ENCODE measurements around the gene DIRAS2. TPM values are rescaled to one million over a fixed set of nuclear protein-coding genes. Genes with fewer than 3 reads are reported as not detected.

The DIRAS2 gene
- total and polyA plus RNA-seq, 8 donors, result 0.05 to 0.79 (median 0.57) TPM; not detected in 1

DNA sequence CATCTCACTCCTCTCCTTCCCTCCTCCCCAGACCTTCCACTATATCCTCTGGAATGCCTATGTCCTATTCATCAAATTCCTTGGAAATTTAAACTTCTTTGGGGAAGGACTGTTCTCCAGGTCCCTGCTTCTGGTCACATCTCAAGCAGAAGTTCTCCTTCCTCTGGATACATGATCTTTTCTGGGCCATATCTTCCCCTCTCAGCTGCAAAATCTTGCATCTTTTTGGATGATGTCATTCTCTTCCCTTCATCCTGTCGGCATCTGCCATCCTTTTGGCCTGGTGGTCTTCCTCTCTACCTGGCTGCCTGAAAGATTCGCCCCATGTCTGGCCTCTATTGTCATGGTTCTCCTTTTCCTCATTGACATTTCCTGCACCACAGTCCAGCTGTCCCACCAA lies 5.2 kb upstream of the DIRAS2 start:
- TF ChIP-seq, protein P1, sequence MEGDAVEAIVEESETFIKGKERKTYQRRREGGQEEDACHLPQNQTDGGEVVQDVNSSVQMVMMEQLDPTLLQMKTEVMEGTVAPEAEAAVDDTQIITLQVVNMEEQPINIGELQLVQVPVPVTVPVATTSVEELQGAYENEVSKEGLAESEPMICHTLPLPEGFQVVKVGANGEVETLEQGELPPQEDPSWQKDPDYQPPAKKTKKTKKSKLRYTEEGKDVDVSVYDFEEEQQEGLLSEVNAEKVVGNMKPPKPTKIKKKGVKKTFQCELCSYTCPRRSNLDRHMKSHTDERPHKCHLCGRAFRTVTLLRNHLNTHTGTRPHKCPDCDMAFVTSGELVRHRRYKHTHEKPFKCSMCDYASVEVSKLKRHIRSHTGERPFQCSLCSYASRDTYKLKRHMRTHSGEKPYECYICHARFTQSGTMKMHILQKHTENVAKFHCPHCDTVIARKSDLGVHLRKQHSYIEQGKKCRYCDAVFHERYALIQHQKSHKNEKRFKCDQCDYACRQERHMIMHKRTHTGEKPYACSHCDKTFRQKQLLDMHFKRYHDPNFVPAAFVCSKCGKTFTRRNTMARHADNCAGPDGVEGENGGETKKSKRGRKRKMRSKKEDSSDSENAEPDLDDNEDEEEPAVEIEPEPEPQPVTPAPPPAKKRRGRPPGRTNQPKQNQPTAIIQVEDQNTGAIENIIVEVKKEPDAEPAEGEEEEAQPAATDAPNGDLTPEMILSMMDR (IDR thresholded peaks at IDR 0.05), result no peak
- ATAC-seq, result no peak
- no peaks in the 10 kb centered on the region for H3K36me3 ChIP-seq
- peaks cover 0 to 4% of the 10 kb centered on the region in 2 donors for H3K4me1 ChIP-seq
- peaks cover 10 to 39% of the 10 kb centered on the region in 2 donors for H3K27me3 ChIP-seq
- no peak overlapping the region for H3K27ac ChIP-seq
- intact Hi-C loops (cut with DNase I), result no loop called here
- no peak for DNase-seq
- H3K9me3 ChIP-seq, result peaks cover 4 to 25% of the 10 kb centered on the region in 2 donors
- H3K4me3 ChIP-seq, result no peak overlapping the region

DNA sequence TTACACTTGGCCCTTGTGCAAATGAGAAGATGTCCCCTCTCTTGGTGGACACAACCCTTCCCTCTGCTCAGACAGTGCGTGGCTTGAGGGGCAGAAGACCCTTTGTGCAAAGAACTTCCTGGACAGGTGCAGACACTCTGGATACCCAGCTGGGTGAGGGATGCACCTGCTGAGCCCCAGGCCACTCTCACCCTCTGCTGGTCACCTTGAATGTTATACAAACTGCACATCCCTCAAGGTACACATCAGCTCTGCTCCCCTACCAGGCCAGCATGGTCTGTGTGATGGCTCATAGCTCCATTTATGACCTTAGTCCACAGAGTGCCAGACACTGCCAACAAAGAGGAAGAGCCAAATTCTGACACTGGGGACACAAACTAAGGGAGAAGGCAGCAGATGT lies 3.1 kb upstream of the DIRAS2 start:
- Histone ChIP-seq H3K36me3 (no peaks in the 10 kb centered on the region), H3K27ac (no peak overlapping the region), H3K9me3 (peaks cover 0 to 9% of the 10 kb centered on the region in 2 donors), H3K4me3 (no peak overlapping the region), H3K4me1 (peaks cover 0 to 8% of the 10 kb centered on the region in 2 donors), H3K27me3 (peaks cover 24 to 60% of the 10 kb centered on the region in 2 donors)
- TF ChIP-seq, protein P1 (IDR thresholded peaks at IDR 0.05), result no peak
- intact Hi-C loops (cut with DNase I), result no loop called here
- no peak for ATAC-seq
- no peak for DNase-seq

DNA sequence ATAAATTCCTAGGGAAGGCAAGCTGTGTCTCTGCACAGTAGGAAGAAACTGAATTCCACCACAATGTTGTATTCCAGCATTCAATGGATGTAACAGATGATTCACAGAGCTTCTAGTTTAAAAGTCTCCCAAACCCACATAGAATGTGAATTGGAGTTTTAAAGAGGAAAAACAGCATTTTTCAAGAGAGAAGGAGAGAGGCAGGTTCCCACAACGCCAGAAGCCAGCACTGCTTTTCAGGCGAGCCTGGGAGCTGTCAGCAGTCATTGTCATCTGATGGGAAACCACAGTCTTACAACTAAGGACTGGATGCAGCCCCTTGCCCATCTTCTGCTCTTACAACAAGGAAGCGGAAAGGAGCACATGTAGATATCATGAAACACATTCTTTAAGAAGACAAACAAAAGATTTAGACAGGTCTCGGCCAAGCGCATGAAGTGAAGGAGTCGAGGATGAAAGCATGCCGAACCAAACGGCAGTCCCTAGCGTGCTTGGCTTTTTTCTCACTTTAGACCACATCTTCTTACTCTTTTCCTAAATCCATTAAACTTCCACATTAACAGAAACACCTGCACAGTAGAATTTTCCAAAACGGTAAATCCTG lies 638 bp downstream of the DIRAS2 start:
- Histone ChIP-seq H3K9me3 (no peaks in the 10 kb centered on the region), H3K4me3 (no peak overlapping the region), H3K27me3 (peaks cover 24 to 70% of the 10 kb centered on the region in 2 donors), H3K36me3 (no peaks in the 10 kb centered on the region), H3K4me1 (peaks cover 0 to 8% of the 10 kb centered on the region in 2 donors), H3K27ac (no peak overlapping the region)
- DNase-seq, result peak in 1 of 4 donors; percentile 12
- intact Hi-C loops (cut with DNase I), result no loop called here
- ATAC-seq, result no peak
- TF ChIP-seq, protein P1 (IDR thresholded peaks at IDR 0.05), result no peak

DNA sequence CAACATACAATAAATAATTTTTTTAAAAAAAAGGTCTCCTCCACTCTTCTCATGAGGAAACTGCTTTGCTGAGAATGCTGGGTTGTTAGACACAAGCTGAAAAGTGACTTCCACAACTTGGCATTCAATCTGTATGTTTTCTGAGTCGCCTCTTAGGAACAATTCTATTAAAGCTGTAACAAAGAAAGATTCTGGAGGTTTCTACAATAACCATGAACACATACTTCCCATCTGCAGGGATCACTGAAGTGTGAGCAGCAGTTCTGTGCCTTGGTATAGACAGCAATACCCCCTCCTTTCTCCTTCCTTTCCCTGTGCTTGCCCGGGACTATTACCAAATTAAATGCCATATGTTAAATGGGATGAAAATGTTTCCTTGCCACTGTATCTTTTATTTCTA lies 1.5 kb downstream of the DIRAS2 start:
- peaks cover 24 to 64% of the 10 kb centered on the region in 2 donors for H3K27me3 ChIP-seq
- no peak overlapping the region for H3K27ac ChIP-seq
- TF ChIP-seq, protein P1 (IDR thresholded peaks at IDR 0.05), result no peak
- peaks cover 0 to 8% of the 10 kb centered on the region in 2 donors for H3K4me1 ChIP-seq
- intact Hi-C loops (cut with DNase I), result no loop called here
- no peaks in the 10 kb centered on the region for H3K9me3 ChIP-seq
- no peaks in the 10 kb centered on the region for H3K36me3 ChIP-seq
- H3K4me3 ChIP-seq, result no peak overlapping the region
- ATAC-seq, result no peak
- no peak for DNase-seq

DNA sequence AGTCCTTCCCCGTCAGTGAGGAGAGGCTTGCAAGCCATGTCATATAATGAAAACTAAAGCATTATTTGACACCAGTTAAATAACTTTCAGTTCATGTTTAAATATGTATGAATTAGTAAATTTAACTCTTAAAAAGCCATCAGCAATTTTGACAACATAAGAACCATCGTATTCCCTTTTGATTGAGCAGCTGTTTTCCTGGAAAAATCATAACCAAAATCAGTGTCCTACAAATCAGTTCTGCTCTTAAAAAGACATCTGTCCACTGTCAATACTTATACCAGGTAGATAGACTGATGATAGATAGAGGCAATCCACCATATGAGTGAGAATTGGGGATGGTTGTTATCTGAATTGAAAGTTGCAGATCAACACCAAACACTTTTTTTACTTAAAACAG lies 2.3 kb downstream of the DIRAS2 start:
- Histone ChIP-seq H3K4me1 (peaks cover 0 to 8% of the 10 kb centered on the region in 2 donors), H3K27me3 (peaks cover 24 to 57% of the 10 kb centered on the region in 2 donors), H3K36me3 (no peaks in the 10 kb centered on the region), H3K9me3 (no peaks in the 10 kb centered on the region), H3K27ac (no peak overlapping the region), H3K4me3 (no peak overlapping the region)
- DNase-seq (no peak), ATAC-seq (no peak)
- intact Hi-C loops (cut with DNase I), result no loop called here
- TF ChIP-seq, protein P1 (IDR thresholded peaks at IDR 0.05), result no peak

Measured in left lung (tissue), 10 donors.